Gastroesophageal sphincter (tissue), 4 donors: ENCODE measurements around the gene ATG7. TPM values are rescaled to one million over a fixed set of nuclear protein-coding genes. Genes with fewer than 3 reads are reported as not detected.
"Not testable (repeated sequence)": the region's sequence is repeated elsewhere in the genome, so short reads cannot be mapped to it uniquely, and the experiment has no call there.

ENCODE experiments used
- ATAC-seq: fragments of 150-250 bp; one replicate; pipeline ENCODE4 v1.9.1; 2016; ENCODE audit warnings: mild to moderate bottlenecking, moderate library complexity
- H3K27ac ChIP-seq, 4 donors: fragments of 200-600 bp; sonication (generic) in 3 of 4; 1 replicate in 3 of 4; 2 replicates in 1 of 4; pipeline ENCODE4 v1.5.1; 2016 to 2019
- H3K27me3 ChIP-seq: fragments of 200-600 bp; sonication (generic); one replicate; pipeline ENCODE4 v1.5.1; 2019
- H3K36me3 ChIP-seq, 2 donors: fragments of 200-600 bp; sonication (generic); one replicate each; pipeline ENCODE4 v1.5.1; 2019; ENCODE audit warnings: control low read depth in 1 of 2
- H3K4me1 ChIP-seq, 3 donors: fragments of 200-600 bp; sonication (generic); 1 replicate in 2 of 3; 2 replicates in 1 of 3; pipeline ENCODE4 v1.5.1; 2016 to 2019; ENCODE audit warnings: control low read depth in 2 of 3
- H3K4me3 ChIP-seq, 2 donors: fragments of 200-600 bp; sonication (generic); one replicate each; pipeline ENCODE4 v1.5.1; 2019; ENCODE audit warnings: mild to moderate bottlenecking in 1 of 2, moderate library complexity in 1 of 2
- H3K9me3 ChIP-seq, 3 donors: fragments of 200-600 bp; sonication (generic); one replicate each; pipeline ENCODE4 v1.5.1; 2017 to 2019; ENCODE audit warnings: control low read depth in 2 of 3
- EP300 ChIP-seq: sonication (generic); formaldehyde crosslinking; IDR thresholded peaks from one replicate; pipeline ENCODE4 v1.6.1; 2017; ENCODE audit warnings: antibody characterized with exemption, mild to moderate bottlenecking
- POLR2A ChIP-seq, 2 donors: fragments of 450-650 bp; IDR thresholded peaks; one replicate each; pipeline ENCODE4 v1.6.1; 2017; ENCODE audit warnings: antibody characterized with exemption in 2 of 2, mild to moderate bottlenecking in 2 of 2, moderate library complexity in 1 of 2
- POLR2AphosphoS5 ChIP-seq: sonication (generic); formaldehyde crosslinking; IDR thresholded peaks from one replicate; pipeline ENCODE4 v1.6.1; 2017; ENCODE audit warnings: antibody characterized with exemption
- WGBS, 2 donors: methylation state at CpG; one replicate each; pipeline ENCODE4 v1.1.5; 2018; ENCODE audit warnings: low coverage in 1 of 2; 5-methylcytosine and 5-hydroxymethylcytosine counted together
- total RNA-seq, 4 donors: library from RNA; depleted of rRNA; stranded (reverse); fragments of >200 nt; gene quantifications; one replicate each; pipeline ENCODE4 v1.1.0, GENCODE V29; 2016
- TF ChIP-seq, protein P1 (sequence below), 4 experiments: fragments of 200-600 bp in 2 of 4; fragments of 450-650 bp in 2 of 4; sonication (generic) in 1 of 4; IDR thresholded peaks; one replicate each; pipeline ENCODE4 v1.5.1; 2017 to 2019; ENCODE audit warnings: antibody characterized with exemption in 4 of 4, mild to moderate bottlenecking in 2 of 4, moderate library complexity in 2 of 4

ATG7 gene
- total RNA-seq, 4 donors from 2014 or later, result 28.3 to 64.9 (median 36.5) TPM

- no peak for ATAC-seq
- WGBS, 2 donors, result 72 to 75% methylated on average over 3 of the region's 3 CpGs
- H3K4me3 ChIP-seq, result no peak overlapping the region
- no peaks in the 10 kb centered on the region for H3K27me3 ChIP-seq
- H3K27ac ChIP-seq, result no peak overlapping the region
- H3K36me3 ChIP-seq, result no peaks in the 10 kb centered on the region
- TF ChIP-seq, protein P1, sequence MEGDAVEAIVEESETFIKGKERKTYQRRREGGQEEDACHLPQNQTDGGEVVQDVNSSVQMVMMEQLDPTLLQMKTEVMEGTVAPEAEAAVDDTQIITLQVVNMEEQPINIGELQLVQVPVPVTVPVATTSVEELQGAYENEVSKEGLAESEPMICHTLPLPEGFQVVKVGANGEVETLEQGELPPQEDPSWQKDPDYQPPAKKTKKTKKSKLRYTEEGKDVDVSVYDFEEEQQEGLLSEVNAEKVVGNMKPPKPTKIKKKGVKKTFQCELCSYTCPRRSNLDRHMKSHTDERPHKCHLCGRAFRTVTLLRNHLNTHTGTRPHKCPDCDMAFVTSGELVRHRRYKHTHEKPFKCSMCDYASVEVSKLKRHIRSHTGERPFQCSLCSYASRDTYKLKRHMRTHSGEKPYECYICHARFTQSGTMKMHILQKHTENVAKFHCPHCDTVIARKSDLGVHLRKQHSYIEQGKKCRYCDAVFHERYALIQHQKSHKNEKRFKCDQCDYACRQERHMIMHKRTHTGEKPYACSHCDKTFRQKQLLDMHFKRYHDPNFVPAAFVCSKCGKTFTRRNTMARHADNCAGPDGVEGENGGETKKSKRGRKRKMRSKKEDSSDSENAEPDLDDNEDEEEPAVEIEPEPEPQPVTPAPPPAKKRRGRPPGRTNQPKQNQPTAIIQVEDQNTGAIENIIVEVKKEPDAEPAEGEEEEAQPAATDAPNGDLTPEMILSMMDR (IDR thresholded peaks at IDR 0.05), result no peak
- TF ChIP-seq POLR2A (IDR thresholded peaks at IDR 0.05), result no peak
- TF ChIP-seq EP300, result no peak
- H3K4me1 ChIP-seq, result peaks cover 0 to 8% (median 0%) of the 10 kb centered on the region in 3 donors
- no peaks in the 10 kb centered on the region for H3K9me3 ChIP-seq
Measured at GRCh38 chr3:11459186-11459824, 187.1 kb downstream of the ATG7 start.

DNA sequence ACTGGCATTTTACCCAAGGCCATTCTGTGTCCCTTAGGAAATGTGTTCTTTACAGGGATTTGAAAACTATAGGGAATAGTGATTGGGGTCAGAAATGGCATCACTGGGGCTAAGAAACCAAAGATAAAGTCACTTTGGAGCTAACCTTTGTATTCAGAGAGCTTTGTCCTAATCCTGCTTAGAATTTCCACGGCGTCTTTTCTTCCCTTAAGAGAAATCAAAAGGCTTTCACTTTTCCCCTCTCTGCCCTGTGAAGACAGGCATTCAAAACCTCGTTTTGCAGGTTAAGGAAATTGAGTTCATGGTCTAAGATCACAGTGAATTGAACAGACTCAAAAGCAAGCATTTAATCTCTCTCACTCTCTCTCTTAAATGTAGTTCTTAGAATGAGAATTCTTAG is 189.0 kb downstream of the ATG7 start:
- no peak for ATAC-seq
- 93 to 97% methylated on average over 2 to 3 of the region's 3 CpGs for WGBS, 2 donors
- no peak for TF ChIP-seq EP300
- TF ChIP-seq POLR2A (IDR thresholded peaks at IDR 0.05), result no peak
- TF ChIP-seq, protein P1 (IDR thresholded peaks at IDR 0.05), result no peak
- no peak for TF ChIP-seq POLR2AphosphoS5

DNA sequence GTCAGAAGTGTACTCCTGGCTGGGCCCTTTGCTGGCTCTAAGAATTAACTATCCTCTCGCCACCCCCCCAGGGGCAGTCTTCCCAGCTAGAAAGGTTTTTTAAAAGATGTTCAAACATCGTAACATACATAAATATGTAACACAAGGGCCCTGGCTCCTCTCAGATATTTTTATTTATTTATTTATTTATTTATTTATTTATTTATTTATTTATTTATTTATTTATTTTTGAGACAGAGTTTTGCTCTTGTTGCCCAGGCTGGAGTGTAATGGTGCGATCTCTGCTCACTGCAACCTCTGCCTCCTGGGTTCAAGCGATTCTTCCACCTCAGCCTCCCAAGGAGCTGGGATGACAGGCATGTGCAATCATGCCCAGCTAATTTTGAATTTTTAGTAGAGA is 190.5 kb downstream of the ATG7 start:
- 95 to 100% methylated on average over 4 of the region's 4 CpGs for WGBS, 2 donors
- not testable (repeated sequence) for H3K27me3 ChIP-seq, ATAC-seq, H3K36me3 ChIP-seq, H3K27ac ChIP-seq, H3K4me3 ChIP-seq, H3K9me3 ChIP-seq
- H3K4me1 ChIP-seq, result peaks cover 3 to 39% (median 11%) of the 10 kb centered on the region in 3 donors

More for the DNA sequence above, 189.0 kb downstream of the ATG7 start:
- Histone ChIP-seq H3K4me1 (peaks cover 3 to 27% (median 4%) of the 10 kb centered on the region in 3 donors), H3K4me3 (no peak overlapping the region), H3K36me3 (no peaks in the 10 kb centered on the region), H3K27ac (no peak overlapping the region), H3K27me3 (no peaks in the 10 kb centered on the region), H3K9me3 (no peaks in the 10 kb centered on the region)

- no peak for ATAC-seq
- Histone ChIP-seq H3K27me3 (no peaks in the 10 kb centered on the region), H3K9me3 (no peaks in the 10 kb centered on the region), H3K4me3 (no peak overlapping the region), H3K27ac (peak overlapping the region in 3 of 4 donors; percentile 84 to 89 (median 88)), H3K4me1 (peaks cover 3 to 39% (median 11%) of the 10 kb centered on the region in 3 donors), H3K36me3 (peaks cover 0 to 5% of the 10 kb centered on the region in 2 donors)
- no peak for TF ChIP-seq POLR2AphosphoS5
- 75% methylated on average over 1 of the region's 2 CpGs; no CpG with 5 or more reads in 1 of the 2 donors for WGBS, 2 donors
Measured at GRCh38 chr3:11463591-11463990, 191.4 kb downstream of the ATG7 start.

DNA sequence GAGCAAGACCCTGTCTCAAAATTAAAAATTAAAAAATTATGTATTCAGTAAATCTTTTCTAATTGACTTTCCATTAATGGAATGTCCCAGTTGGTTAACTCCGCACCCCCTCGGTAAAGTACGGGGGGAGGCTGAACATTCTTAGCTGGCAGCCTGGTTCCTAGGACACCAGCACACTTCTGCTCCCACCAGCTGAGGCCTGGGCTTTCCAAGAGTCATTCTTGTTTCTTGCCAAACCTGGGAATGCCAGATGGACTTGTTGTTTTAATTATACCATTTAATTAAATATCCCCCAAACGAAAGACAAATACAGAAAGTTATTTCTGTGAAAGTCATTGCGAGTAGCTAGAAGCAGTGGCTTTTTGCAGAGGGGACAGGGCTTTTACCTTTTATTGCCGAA is 192.2 kb downstream of the ATG7 start:
- WGBS, 2 donors, result 31 to 55% methylated on average over 2 to 6 of the region's 6 CpGs
- Histone ChIP-seq H3K9me3 (no peaks in the 10 kb centered on the region), H3K4me1 (peaks cover 3 to 39% (median 11%) of the 10 kb centered on the region in 3 donors), H3K27me3 (no peaks in the 10 kb centered on the region), H3K4me3 (no peak overlapping the region), H3K27ac (peak overlapping the region; percentile 5 to 89 (median 86)), H3K36me3 (peaks cover 0 to 5% of the 10 kb centered on the region in 2 donors)
- ATAC-seq, result no peak
- TF ChIP-seq POLR2A (IDR thresholded peaks at IDR 0.05) (no peak), POLR2AphosphoS5 (no peak), EP300 (no peak)
- TF ChIP-seq, protein P1 (IDR thresholded peaks at IDR 0.05), result no peak
